ENCODE results near the gene PHF2.

PHF2 gene

GRCh38 chr9:93648181-93648580 lies 71.8 kb downstream of the PHF2 start:
- no peak for TF ChIP-seq ZNF274 (IDR thresholded peaks at IDR 0.05; ENCODE audit: low read depth, low read length)
- no peak overlapping the region for H3K4me3 ChIP-seq (ENCODE audit: low read length)

GRCh38 chr9:93648836-93649235 lies 72.5 kb downstream of the PHF2 start:
- no peak overlapping the region for H3K4me3 ChIP-seq (ENCODE audit: low read length)
- no peak for TF ChIP-seq ZNF274 (IDR thresholded peaks at IDR 0.05; ENCODE audit: low read depth, low read length)

GRCh38 chr9:93649610-93650261 lies 73.4 kb downstream of the PHF2 start:
- no peak overlapping the region for H3K4me3 ChIP-seq (ENCODE audit: low read length)
- TF ChIP-seq ZNF274 (IDR thresholded peaks at IDR 0.05; ENCODE audit: low read depth, low read length) = no peak

- no peak overlapping the region for H3K4me3 ChIP-seq (ENCODE audit: low read length)
- TF ChIP-seq ZNF274 (IDR thresholded peaks at IDR 0.05; ENCODE audit: low read depth, low read length) = no peak
Observed at GRCh38 chr9:93650448-93650847, 74.1 kb downstream of the PHF2 start.

DNA sequence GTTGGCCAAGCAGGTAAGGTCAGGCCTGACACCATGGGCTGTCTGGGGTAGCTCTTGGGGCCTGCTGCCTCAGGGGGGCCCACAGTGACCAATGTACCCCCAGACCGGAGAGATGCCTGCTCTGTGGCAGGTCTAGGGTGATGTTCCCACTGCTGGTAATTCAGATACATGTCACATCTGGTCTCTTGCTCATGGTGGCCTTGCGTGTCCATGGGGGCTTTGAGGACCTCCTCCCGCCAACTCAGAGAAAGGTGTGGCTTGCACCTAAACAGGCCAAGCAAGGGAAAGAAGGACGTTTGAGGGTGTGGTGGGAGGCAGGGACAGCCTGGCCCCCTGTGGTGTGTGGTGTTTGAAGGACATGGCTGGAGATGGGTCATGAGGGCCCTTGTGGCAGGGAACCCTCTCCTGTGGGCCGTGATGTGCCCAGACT lies 75.2 kb downstream of the PHF2 start:
- H3K4me3 ChIP-seq (ENCODE audit: low read length) = no peak overlapping the region
- TF ChIP-seq ZNF274 (IDR thresholded peaks at IDR 0.05; ENCODE audit: low read depth, low read length) = no peak

DNA sequence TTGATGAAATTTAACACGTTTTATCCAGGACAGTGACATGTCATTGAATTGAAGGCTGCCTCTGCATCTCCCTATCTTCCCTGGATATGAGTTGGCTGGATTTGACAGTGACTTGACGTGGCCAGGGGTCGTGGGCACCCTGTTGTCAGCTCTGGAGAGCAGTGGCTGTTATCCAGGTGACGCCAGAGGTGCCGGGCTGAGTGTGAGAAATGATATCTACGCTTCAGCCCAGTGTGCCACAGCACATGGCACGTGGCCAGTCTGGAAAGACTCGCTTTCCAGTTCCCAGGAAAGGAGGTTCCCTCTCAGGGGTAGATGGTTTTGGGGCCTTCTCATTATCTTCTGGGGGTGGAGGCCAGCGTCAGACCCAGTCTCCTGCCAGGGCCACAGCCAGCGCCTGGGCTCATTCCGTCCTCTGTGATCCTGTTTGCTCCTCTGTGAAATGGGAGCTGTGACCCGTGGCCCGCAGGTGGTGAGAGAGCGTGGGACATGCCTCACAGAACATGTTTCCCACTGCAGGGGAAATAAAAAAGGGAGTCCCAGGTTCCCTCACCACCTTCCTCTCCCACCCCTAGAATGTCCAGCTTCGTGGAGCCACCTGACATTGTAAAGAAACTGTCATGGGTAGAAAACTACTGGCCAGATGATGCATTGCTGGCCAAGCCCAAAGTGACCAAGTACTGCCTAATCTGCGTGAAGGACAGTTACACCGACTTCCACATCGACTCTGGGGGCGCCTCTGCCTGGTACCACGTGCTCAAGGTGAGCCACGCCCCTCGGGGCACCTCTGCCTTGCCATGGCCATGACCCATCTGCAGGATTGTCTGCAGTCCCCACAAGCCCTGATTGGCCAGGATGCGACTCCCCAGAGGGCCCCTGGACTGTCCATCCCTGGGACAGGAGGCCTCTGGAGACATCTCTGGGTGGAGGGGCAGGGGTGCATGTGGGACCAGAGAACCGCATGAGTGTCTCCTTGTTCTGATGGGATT lies 76.5 kb downstream of the PHF2 start:
- no peak overlapping the region for H3K4me3 ChIP-seq (ENCODE audit: low read length)
- TF ChIP-seq ZNF274 (IDR thresholded peaks at IDR 0.05; ENCODE audit: low read depth, low read length) = no peak

GRCh38 chr9:93653760-93654159 lies 77.4 kb downstream of the PHF2 start:
- TF ChIP-seq ZNF274 (IDR thresholded peaks at IDR 0.05; ENCODE audit: low read depth, low read length) = no peak
- no peak overlapping the region for H3K4me3 ChIP-seq (ENCODE audit: low read length)

- TF ChIP-seq ZNF274 (IDR thresholded peaks at IDR 0.05; ENCODE audit: low read depth, low read length) = no peak
- no peak overlapping the region for H3K4me3 ChIP-seq (ENCODE audit: low read length)
Observed at GRCh38 chr9:93654351-93654961, 78.1 kb downstream of the PHF2 start.

- H3K4me3 ChIP-seq (ENCODE audit: low read length) = no peak overlapping the region
- no peak for TF ChIP-seq ZNF274 (IDR thresholded peaks at IDR 0.05; ENCODE audit: low read depth, low read length)
Observed at GRCh38 chr9:93655621-93656425, 79.4 kb downstream of the PHF2 start.

DNA sequence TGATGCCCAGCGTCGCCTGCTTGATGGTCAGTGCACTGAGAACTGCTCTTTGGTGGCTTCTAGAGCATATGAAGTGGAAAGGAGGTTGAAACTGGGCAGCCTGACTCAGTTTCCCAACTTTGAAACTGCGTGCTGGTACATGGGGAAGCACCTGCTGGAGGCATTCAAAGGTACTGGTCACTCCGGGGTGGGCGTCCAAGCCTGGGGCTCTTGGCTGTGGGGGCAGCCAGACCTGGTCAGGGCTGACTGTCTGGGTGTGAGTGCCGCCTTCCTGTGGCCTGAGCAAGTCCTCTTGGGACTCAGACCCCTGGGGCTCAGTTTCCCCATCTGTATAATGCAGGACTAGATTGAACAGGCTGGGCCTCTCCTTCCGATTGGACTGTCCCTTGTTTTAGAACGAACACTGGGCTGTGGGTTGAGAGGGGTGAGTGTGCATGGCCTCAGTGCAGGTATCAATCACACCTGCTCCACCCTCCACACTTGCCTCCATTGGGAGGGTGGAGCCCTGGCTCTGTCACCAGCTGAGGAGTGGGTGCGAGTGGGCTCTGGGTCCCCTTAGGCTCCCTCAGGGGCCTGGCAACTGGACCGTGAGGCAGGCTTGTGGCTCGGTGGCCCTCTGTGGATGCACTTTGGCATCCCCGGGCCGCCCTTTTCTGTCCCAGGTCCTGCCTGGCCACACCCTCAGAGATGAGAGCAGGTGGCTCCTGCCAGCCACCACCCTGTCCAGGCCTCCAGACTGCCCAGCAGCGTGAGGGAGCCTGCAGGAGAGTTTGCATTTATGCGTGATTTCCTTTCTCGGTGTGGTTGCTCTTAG lies 80.2 kb downstream of the PHF2 start:
- H3K4me3 ChIP-seq (ENCODE audit: low read length) = no peak overlapping the region
- no peak for TF ChIP-seq ZNF274 (IDR thresholded peaks at IDR 0.05; ENCODE audit: low read depth, low read length)

DNA sequence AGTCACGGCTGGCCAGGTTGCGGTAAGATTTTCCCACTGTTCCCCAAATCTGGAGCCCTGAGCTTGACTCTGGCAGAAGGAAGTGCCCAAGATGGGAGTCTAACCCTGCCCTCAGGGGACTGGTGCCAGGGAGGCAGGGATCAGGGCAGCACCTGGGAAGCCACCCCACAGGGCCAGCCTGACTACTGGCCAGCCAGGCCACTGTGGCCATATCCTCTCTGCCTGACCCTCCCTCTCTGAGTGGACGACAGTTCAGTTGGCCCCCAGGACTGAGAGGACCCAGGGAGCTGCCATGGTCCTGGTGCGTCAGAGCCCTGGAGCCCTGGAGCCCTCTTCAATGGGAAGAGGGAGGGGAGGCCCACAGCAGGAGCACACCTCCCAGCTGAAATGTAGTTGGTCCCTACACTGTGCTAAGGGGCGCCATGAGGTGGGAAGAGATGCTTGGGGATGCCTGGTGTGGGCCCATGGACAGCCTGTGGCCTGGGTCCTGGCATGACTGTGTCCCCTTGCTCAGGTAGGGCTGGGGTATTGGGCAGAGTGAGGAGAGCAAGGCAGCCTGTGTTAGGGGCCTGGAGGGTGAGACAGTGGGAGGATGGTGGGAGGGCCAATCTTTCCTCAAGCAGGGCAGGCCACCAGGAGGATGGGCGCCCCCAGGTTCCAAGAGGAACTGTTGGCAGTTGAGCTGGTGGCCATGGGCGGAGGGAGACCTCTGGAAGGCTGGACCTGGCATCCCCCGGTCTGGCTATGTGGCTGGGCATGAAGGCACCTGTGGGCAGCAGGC lies 81.1 kb downstream of the PHF2 start:
- no peak overlapping the region for H3K4me3 ChIP-seq (ENCODE audit: low read length)
- TF ChIP-seq ZNF274 (IDR thresholded peaks at IDR 0.05; ENCODE audit: low read depth, low read length) = no peak

- no peak for TF ChIP-seq ZNF274 (IDR thresholded peaks at IDR 0.05; ENCODE audit: low read depth, low read length)
Observed at GRCh38 chr9:93658184-93658925, 82.0 kb downstream of the PHF2 start.

More at GRCh38 chr9:93658184-93658925, 82.0 kb downstream of the PHF2 start:
- no peak overlapping the region for H3K4me3 ChIP-seq (ENCODE audit: low read length)

Data from GM08714 (cell line).